A673 (cell line): Measurements from ENCODE around the gene ADAMTS3.

Experiments used
- EZH2 ChIP-seq: fragments of 200-600 bp; sonication (generic); IDR thresholded peaks from 2 replicates; pipeline ENCODE4 v1.6.1; 2017; ENCODE audit warnings: borderline replicate concordance, low read depth, mild to moderate bottlenecking, mixed read lengths, antibody characterized with exemption, low read length; ENCODE audit not compliant: poor library complexity, severe bottlenecking
- TF ChIP-seq, protein P1 (sequence below): fragments of 300-800, 200-600 bp; sonication (generic); conservative IDR thresholded peaks from 2 replicates; pipeline ENCODE4 v1.5.1; 2017; ENCODE audit warnings: low read depth, mild to moderate bottlenecking, antibody characterized with exemption, low read length, moderate library complexity, mixed read lengths

DNA sequence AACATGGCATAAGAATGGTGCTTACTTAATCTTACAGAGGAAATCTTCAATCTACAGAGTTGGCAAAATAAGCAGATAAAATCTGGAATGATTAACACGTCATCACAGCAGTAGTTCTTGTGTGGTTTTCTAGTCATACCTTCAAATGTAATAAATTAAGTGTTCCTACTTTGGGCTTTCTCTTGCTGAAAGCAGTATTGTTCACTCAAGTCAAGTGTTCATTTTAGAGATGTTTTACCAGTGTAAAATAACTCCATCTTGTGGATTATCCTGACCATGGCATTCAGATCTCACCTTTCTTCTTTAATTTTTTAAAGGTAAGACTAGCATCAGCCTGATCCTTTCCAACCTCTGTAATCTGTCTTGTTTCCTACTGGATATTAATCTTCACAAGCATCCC is 72.9 kb downstream of the ADAMTS3 start:
- TF ChIP-seq, protein P1, sequence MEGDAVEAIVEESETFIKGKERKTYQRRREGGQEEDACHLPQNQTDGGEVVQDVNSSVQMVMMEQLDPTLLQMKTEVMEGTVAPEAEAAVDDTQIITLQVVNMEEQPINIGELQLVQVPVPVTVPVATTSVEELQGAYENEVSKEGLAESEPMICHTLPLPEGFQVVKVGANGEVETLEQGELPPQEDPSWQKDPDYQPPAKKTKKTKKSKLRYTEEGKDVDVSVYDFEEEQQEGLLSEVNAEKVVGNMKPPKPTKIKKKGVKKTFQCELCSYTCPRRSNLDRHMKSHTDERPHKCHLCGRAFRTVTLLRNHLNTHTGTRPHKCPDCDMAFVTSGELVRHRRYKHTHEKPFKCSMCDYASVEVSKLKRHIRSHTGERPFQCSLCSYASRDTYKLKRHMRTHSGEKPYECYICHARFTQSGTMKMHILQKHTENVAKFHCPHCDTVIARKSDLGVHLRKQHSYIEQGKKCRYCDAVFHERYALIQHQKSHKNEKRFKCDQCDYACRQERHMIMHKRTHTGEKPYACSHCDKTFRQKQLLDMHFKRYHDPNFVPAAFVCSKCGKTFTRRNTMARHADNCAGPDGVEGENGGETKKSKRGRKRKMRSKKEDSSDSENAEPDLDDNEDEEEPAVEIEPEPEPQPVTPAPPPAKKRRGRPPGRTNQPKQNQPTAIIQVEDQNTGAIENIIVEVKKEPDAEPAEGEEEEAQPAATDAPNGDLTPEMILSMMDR: no peak
- TF ChIP-seq EZH2: no peak
